GM21737 (cell line): ENCODE results near the gene ASMTL.

Source experiments
- ATAC-seq: cut with Tn5 transposase; IDR thresholded peaks from one replicate; pipeline ENCODE4 v1.9.1; 2021; ENCODE audit warnings: mild to moderate bottlenecking, moderate library complexity; ENCODE audit not compliant: unreplicated experiment

ASMTL gene

GRCh38 chrX:1358793-1359476 is 93.8 kb downstream of the ASMTL start:
- no peak for ATAC-seq

DNA sequence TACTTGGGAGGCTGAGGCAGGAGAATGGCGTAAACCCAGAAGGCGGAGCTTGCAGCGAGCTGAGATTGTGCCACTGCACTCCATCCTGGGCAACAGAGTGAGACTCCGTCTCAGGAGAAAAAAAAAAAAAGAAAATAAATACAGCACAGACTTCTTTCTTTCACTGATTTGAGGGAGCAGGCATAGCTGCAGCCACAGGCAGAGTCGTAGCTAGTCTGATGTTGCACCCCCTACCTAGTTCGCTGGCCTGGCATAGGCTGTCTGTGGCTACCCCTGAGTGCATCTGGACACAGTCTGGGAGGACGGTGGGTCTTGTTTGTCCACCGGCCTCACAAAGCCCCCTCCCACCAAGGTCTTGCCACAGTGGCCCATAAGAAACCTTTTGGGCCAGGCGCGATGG is 94.7 kb downstream of the ASMTL start:
- ATAC-seq = no peak

GRCh38 chrX:1355131-1356046 is 97.3 kb downstream of the ASMTL start:
- no peak for ATAC-seq

DNA sequence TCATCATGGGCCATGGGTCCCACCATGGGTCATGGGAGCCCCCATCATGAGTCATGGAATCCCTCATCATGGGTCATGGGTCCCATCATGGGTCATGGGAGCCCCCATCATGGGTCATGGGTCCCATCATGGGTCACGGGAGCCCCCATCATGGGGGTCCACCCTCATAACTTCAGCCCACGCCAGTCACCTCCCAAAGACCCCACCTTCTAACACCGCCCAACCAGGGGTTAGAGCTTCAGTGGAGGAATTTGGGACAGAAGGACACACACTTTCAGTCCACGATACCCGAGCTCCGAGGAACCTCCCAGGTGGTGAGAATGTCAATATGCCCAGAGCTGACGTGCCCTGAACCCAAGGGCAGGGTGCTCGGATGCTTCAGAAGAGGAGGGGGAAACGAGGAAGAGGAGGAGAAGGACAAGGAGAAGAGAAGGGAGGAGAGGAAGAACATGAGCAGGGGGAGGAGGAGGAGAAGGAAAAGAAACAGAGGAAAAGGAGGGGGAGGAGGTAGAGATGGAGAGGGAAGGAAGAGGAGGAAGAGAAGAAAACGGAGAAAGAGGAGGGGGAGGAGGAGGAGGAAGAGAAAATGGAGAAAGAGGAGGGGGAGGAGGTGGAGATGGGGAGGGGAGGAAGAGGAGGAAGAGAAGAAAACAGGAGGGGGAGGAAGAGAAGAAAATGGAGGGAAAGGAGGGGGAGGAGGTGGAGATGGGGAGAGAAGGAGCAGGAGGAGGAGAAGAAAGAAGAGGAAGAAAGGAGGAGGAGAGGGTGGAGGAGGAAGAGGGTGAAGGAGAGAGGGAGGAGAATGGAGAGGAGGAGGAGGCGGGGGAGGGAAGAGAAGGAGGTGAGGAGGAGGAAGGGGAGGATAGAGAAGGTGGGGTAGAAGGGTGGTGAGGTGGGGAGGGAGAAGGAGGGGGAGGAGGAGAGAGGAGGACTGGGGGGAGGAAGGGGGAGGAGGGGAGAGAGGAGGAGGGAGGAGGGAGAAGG is 98.4 kb downstream of the ASMTL start:
- no peak for ATAC-seq
